ENCODE measurements around the gene DLX4. TPM values are rescaled to one million over a fixed set of nuclear protein-coding genes. Genes with fewer than 3 reads are reported as not detected.
A peak's percentile ranks its signal among the peaks of the same experiment; 100 is the strongest.

DLX4 gene
- total RNA-seq, 1 experiment from 2014 or later = 2.5 TPM

- Histone ChIP-seq H4K8ac (replicated peaks; ENCODE audit: insufficient read length, low read depth, low read length) (no peak overlapping the region), H4K91ac (ENCODE audit: insufficient read length, low read depth, low read length) (no peak overlapping the region), H3K4me2 (ENCODE audit: insufficient read depth, insufficient read length, low read length) (no peak overlapping the region), H3K4me1 (ENCODE audit: insufficient read depth, low read length) (peaks cover 3% of the 10 kb centered on the region), H3T11ph (ENCODE audit: low read length) (no peak overlapping the region), H2AK5ac (ENCODE audit: insufficient read length, low read length) (no peak overlapping the region), H3K27ac (ENCODE audit: insufficient read length, low read depth, low read length) (no peak overlapping the region), H2BK120ac (ENCODE audit: low read depth, low read length, poor library complexity, severe bottlenecking) (no peak overlapping the region), H3K14ac (ENCODE audit: insufficient read depth, low read length) (no peak overlapping the region), H3K9me3 (ENCODE audit: control insufficient read depth, low read depth, low read length) (no peaks in the 10 kb centered on the region), H3K23ac (ENCODE audit: insufficient read length, low read depth, low read length) (no peak overlapping the region), H3K79me2 (ENCODE audit: insufficient read depth, low read length) (no peaks in the 10 kb centered on the region), H3K4ac (ENCODE audit: low read depth, low read length) (no peak overlapping the region), H2BK15ac (ENCODE audit: low read depth, low read length) (no peak overlapping the region), H3K18ac (ENCODE audit: insufficient read length, low read depth, low read length) (peak overlapping the region; percentile 46), H2BK20ac (ENCODE audit: low read depth, low read length, poor library complexity, severe bottlenecking) (no peak overlapping the region), H3K9ac (ENCODE audit: extremely low read depth, insufficient read length, low read length) (no peak overlapping the region), H3K27me3 (ENCODE audit: insufficient read depth, low read length) (peaks cover 55% of the 10 kb centered on the region), H2AFZ (ENCODE audit: low read length) (no peak overlapping the region), H4K20me1 (ENCODE audit: control insufficient read depth, insufficient read depth, insufficient read length) (no peaks in the 10 kb centered on the region), H3K23me2 (ENCODE audit: insufficient read length, low read depth, low read length, poor library complexity, severe bottlenecking) (peaks cover 6% of the 10 kb centered on the region), H2BK12ac (ENCODE audit: insufficient read length, low read depth, low read length) (no peak overlapping the region), H3K56ac (ENCODE audit: insufficient read length, low read depth, low read length) (no peak overlapping the region), H3K79me1 (ENCODE audit: insufficient read depth, low read depth, low read length, poor library complexity, severe bottlenecking) (no peaks in the 10 kb centered on the region), H4K5ac (ENCODE audit: insufficient read length, low read depth, low read length) (no peak overlapping the region), H2BK5ac (ENCODE audit: insufficient read length, low read length) (no peak overlapping the region)
- Mint-ChIP-seq H3K27ac (no peak overlapping the region), H3K9me3 (peaks cover 0 to 2% of the 10 kb centered on the region in 2 experiments; a peak in 1 of 5 replicates), H3K27me3 (ENCODE audit: low read depth) (peaks cover 100% of the 10 kb centered on the region), H3K36me3 (ENCODE audit: insufficient read depth in 1 of 3, low read depth in 3 of 3) (no peaks in the 10 kb centered on the region; a peak in 1 of 7 replicates), H3K4me3 (no peak overlapping the region), H3K4me1 (peaks cover 36 to 76% of the 10 kb centered on the region in 2 experiments)
- no peak for DNase-seq
- WGBS (ENCODE audit: extremely low coverage, insufficient read length, low lambda C conversion rate) = no CpG with 5 or more reads among the region's 7 CpGs
- TF ChIP-seq, protein P1, sequence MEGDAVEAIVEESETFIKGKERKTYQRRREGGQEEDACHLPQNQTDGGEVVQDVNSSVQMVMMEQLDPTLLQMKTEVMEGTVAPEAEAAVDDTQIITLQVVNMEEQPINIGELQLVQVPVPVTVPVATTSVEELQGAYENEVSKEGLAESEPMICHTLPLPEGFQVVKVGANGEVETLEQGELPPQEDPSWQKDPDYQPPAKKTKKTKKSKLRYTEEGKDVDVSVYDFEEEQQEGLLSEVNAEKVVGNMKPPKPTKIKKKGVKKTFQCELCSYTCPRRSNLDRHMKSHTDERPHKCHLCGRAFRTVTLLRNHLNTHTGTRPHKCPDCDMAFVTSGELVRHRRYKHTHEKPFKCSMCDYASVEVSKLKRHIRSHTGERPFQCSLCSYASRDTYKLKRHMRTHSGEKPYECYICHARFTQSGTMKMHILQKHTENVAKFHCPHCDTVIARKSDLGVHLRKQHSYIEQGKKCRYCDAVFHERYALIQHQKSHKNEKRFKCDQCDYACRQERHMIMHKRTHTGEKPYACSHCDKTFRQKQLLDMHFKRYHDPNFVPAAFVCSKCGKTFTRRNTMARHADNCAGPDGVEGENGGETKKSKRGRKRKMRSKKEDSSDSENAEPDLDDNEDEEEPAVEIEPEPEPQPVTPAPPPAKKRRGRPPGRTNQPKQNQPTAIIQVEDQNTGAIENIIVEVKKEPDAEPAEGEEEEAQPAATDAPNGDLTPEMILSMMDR (conservative IDR thresholded peaks at IDR 0.05) = no peak
These were observed 6.5 kb downstream of the DLX4 start for GRCh38 chr17:49975531-49975930.

Measured in H9 (cell line).